Effector memory CD8-positive, alpha-beta T cell (primary cell): ENCODE results near the gene ZNF669.

Experiments
- ATAC-seq: fragments of 150-1000 bp; cut with Tn5 transposase; replicated peaks from 2 replicates; pipeline ENCODE4 v1.10.0; 2021; ENCODE audit warnings: mild to moderate bottlenecking, moderate library complexity
- DNase-seq, 3 experiments: peaks; one replicate each; pipeline ENCODE4 v3.0.0; 2021
- H3K27ac Mint-ChIP-seq, 2 donors: one replicate each; pipeline ENCODE4 v1.8.0; 2022; ENCODE audit warnings: mild to moderate bottlenecking in 2 of 2, mixed read lengths in 2 of 2, moderate library complexity in 2 of 2
- H3K27me3 Mint-ChIP-seq, 2 donors: one replicate each; pipeline ENCODE4 v1.8.0; 2022; ENCODE audit warnings: mixed read lengths in 2 of 2
- H3K36me3 Mint-ChIP-seq: one replicate; pipeline ENCODE4 v1.8.0; 2022; ENCODE audit warnings: mild to moderate bottlenecking, moderate library complexity, mixed read lengths; ENCODE audit not compliant: insufficient read depth
- H3K4me1 Mint-ChIP-seq, 2 donors: one replicate each; pipeline ENCODE4 v1.8.0; 2022; ENCODE audit warnings: low read depth in 2 of 2, mixed read lengths in 2 of 2
- H3K4me3 Mint-ChIP-seq, 2 donors: one replicate each; pipeline ENCODE4 v1.8.0; 2022; ENCODE audit warnings: mild to moderate bottlenecking in 2 of 2, mixed read lengths in 2 of 2, moderate library complexity in 2 of 2
- H3K9me3 Mint-ChIP-seq, 2 donors: one replicate each; pipeline ENCODE4 v1.8.0; 2022; ENCODE audit warnings: mixed read lengths in 2 of 2

Gene ZNF669

GRCh38 chr1:247118946-247119446 lies 14.8 kb upstream of the ZNF669 start:
- Mint-ChIP-seq H3K4me3 (no peak overlapping the region), H3K36me3 (no peaks in the 10 kb centered on the region), H3K27ac (no peak overlapping the region), H3K27me3 (peaks cover 0 to 13% of the 10 kb centered on the region in 2 donors), H3K9me3 (no peaks in the 10 kb centered on the region), H3K4me1 (peaks cover 3% of the 10 kb centered on the region in 2 donors)
- no peak for ATAC-seq
- DNase-seq = no peak

DNA sequence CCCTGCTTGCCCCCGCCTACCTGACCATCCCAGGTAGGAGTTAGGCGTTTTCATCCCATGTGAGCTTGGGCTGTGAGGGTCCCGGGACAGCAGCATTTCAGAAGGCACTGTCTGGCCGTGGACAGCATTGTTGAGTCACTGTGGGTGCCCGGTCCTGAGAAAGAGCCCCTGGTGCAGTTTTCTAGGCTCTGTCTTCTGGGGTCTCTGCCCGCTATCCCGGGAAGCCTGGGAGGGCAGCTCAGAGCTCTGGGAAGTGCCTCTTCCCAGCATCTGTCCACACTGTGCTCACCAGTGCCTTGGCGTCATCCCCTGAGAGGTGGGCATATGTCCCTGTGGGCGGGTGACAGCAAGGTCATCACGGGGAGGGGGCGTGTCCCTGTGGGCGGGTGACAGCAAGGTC lies 11.4 kb upstream of the ZNF669 start:
- no peak overlapping the region for H3K27ac Mint-ChIP-seq
- H3K4me1 Mint-ChIP-seq = peaks cover 8 to 10% of the 10 kb centered on the region in 2 donors
- no peak for DNase-seq
- H3K9me3 Mint-ChIP-seq = no peaks in the 10 kb centered on the region
- peaks cover 16 to 37% of the 10 kb centered on the region in 2 donors for H3K27me3 Mint-ChIP-seq
- no peak for ATAC-seq
- no peaks in the 10 kb centered on the region for H3K36me3 Mint-ChIP-seq
- no peak overlapping the region for H3K4me3 Mint-ChIP-seq

DNA sequence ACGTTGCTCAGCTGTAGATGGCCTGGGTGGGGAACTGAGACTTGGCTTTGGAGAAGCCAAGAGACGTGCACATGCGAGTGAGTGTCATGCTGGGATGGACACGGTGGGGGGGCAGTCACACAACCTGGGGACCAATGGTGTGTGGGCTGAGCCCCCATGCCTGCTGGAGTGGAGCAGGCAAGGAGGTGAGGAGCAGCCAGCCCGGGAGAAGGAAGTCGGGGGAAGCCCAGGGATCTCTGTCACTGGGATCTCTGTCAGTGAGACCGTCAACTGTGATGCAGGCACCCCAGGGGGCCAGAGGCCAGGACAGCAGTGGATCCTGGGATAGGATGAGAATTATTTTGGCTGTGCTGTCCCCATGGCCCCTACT lies 11.0 kb upstream of the ZNF669 start:
- Mint-ChIP-seq H3K4me3 (no peak overlapping the region), H3K27ac (no peak overlapping the region), H3K36me3 (no peaks in the 10 kb centered on the region), H3K27me3 (peaks cover 18 to 41% of the 10 kb centered on the region in 2 donors), H3K4me1 (peaks cover 8 to 11% of the 10 kb centered on the region in 2 donors), H3K9me3 (no peaks in the 10 kb centered on the region)
- no peak for DNase-seq
- no peak for ATAC-seq

GRCh38 chr1:247114351-247115140 lies 10.4 kb upstream of the ZNF669 start:
- no peak for DNase-seq
- peaks cover 8 to 11% of the 10 kb centered on the region in 2 donors for H3K4me1 Mint-ChIP-seq
- peaks cover 24 to 47% of the 10 kb centered on the region in 2 donors for H3K27me3 Mint-ChIP-seq
- no peaks in the 10 kb centered on the region for H3K9me3 Mint-ChIP-seq
- H3K27ac Mint-ChIP-seq = no peak overlapping the region
- no peak overlapping the region for H3K4me3 Mint-ChIP-seq
- no peak for ATAC-seq
- H3K36me3 Mint-ChIP-seq = no peaks in the 10 kb centered on the region

GRCh38 chr1:247113733-247114271 lies 9.6 kb upstream of the ZNF669 start:
- no peaks in the 10 kb centered on the region for H3K36me3 Mint-ChIP-seq

GRCh38 chr1:247113094-247113497 lies 8.9 kb upstream of the ZNF669 start:
- no peaks in the 10 kb centered on the region for H3K36me3 Mint-ChIP-seq
- no peak for ATAC-seq
- H3K4me3 Mint-ChIP-seq = peak overlapping the region; percentile 18 to 46
- H3K9me3 Mint-ChIP-seq = no peaks in the 10 kb centered on the region
- no peak for DNase-seq
- peaks cover 8 to 11% of the 10 kb centered on the region in 2 donors for H3K4me1 Mint-ChIP-seq
- no peak overlapping the region for H3K27ac Mint-ChIP-seq
- peaks cover 38 to 61% of the 10 kb centered on the region in 2 donors for H3K27me3 Mint-ChIP-seq

More at GRCh38 chr1:247113733-247114271, 9.6 kb upstream of the ZNF669 start:
- H3K4me1 Mint-ChIP-seq = peaks cover 8 to 11% of the 10 kb centered on the region in 2 donors
- no peak overlapping the region for H3K27ac Mint-ChIP-seq
- H3K9me3 Mint-ChIP-seq = no peaks in the 10 kb centered on the region
- no peak overlapping the region for H3K4me3 Mint-ChIP-seq
- ATAC-seq (no peak), DNase-seq (no peak)
- peaks cover 31 to 54% of the 10 kb centered on the region in 2 donors for H3K27me3 Mint-ChIP-seq

GRCh38 chr1:247112479-247112781 lies 8.3 kb upstream of the ZNF669 start:
- Mint-ChIP-seq H3K4me1 (peaks cover 8 to 11% of the 10 kb centered on the region in 2 donors), H3K4me3 (peak overlapping the region; percentile 18 to 46), H3K9me3 (no peaks in the 10 kb centered on the region), H3K27ac (no peak overlapping the region), H3K27me3 (peaks cover 45 to 68% of the 10 kb centered on the region in 2 donors), H3K36me3 (no peaks in the 10 kb centered on the region)
- DNase-seq (no peak), ATAC-seq (no peak)

DNA sequence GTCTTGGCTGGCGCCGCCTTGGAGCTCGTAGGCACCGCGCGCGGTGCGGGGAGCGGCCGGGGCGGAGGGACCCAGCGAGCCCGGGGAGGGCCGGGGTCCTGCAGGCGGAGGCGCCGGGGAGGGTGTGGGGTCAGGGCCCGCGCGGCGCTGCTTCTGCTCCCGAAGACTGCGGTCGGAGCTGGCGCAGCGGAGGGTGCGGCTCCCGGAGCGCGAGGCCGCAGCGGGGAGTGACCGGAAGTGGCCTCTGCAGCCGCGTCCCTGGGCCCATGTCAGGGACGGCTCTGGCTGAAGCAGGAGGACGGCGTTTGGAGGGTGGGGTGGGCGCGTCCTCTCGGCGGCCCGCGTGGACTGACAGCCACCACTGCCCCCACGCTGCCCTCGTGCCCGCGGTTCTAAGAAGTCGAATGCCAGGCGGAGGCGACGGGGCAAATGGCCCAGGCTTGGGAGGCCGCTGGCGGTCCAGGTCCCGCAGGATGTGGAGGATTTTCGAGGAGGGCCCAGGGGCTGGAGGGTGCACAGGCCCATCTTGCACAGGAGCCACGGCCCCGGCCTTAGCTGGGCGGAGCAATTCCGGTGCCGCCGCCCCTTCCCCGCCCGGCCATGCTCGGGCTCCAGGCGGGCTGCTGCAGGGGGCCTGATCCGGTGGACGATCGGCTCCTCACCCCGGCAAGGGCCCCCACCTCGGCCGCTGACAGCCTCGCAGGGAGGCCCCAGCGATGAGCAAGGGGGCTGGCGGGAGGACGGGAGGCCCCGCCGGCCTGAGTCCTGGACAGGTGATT lies 7.7 kb upstream of the ZNF669 start:
- H3K4me3 Mint-ChIP-seq = peak overlapping the region; percentile 35 to 56
- H3K36me3 Mint-ChIP-seq = no peaks in the 10 kb centered on the region
- no peaks in the 10 kb centered on the region for H3K9me3 Mint-ChIP-seq

DNA sequence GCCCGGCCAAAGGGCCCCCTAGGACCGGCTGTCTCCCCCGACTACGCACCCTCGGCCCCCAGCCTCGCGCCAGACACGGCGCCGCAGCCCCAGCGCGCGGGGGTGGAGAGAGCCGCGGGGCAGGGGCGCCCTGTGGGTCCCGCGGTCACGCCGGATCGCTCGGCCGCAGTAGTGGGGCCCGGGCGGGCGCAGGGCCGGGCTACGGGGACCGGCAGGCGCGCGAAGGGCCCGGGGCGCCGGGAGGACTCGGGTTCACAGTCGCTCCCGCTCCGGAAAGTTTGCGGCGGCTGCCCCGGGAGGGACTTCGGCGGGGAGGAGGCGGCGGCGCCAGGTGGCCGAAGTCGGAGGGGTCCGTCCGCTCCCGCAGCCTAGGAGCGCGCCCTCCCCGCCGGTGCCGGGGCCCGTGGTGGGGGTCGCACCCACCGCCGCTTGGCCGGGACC lies 7.1 kb upstream of the ZNF669 start:
- peaks cover 8 to 11% of the 10 kb centered on the region in 2 donors for H3K4me1 Mint-ChIP-seq
- peak; percentile 53 for ATAC-seq

More for the DNA sequence above, 7.7 kb upstream of the ZNF669 start:
- Mint-ChIP-seq H3K4me1 (peaks cover 8 to 11% of the 10 kb centered on the region in 2 donors), H3K27ac (no peak overlapping the region), H3K27me3 (peaks cover 50 to 74% of the 10 kb centered on the region in 2 donors)
- DNase-seq = no peak
- ATAC-seq = peak; percentile 37

DNA sequence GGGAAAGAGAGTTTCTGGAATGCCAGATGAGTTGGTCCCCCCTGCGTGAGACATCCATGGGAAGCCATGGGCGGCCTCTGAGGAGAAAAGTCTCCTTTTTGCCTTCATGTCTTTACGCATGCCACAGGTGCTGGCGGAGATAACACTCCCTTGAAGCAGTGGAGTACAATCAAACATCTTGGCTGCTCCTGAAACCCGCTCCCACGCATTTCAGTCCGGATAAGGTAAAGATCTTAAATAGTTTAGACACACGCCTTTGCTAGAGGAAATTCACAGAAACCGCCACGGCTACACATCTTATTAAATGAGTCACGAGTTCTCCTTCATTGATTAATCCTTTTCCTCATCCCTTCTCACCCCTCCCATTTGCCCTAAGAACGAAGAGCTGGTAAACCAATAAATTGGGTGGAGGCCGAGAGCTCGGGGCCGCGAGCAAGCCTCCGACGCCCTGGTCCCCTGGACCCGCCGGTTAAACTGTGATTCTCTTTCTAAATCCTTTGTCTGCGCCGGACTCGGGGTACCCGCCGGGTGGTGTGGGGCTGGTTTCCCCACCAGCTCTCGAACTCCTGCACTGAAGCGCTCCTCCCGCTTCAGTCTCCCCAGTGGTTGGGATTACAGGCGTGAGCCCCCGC lies 6.6 kb upstream of the ZNF669 start:
- peak; percentile 40 for ATAC-seq
- Mint-ChIP-seq H3K4me3 (peak overlapping the region; percentile 67 to 71), H3K27me3 (peaks cover 50 to 84% of the 10 kb centered on the region in 2 donors), H3K4me1 (peaks cover 8 to 11% of the 10 kb centered on the region in 2 donors), H3K27ac (no peak overlapping the region), H3K36me3 (no peaks in the 10 kb centered on the region), H3K9me3 (no peaks in the 10 kb centered on the region)
- DNase-seq = no peak

More for the DNA sequence above, 7.1 kb upstream of the ZNF669 start:
- H3K36me3 Mint-ChIP-seq = no peaks in the 10 kb centered on the region
- no peak for DNase-seq
- no peaks in the 10 kb centered on the region for H3K9me3 Mint-ChIP-seq
- H3K27me3 Mint-ChIP-seq = peaks cover 50 to 80% of the 10 kb centered on the region in 2 donors
- no peak overlapping the region for H3K27ac Mint-ChIP-seq
- H3K4me3 Mint-ChIP-seq = peak overlapping the region; percentile 67 to 71

GRCh38 chr1:247107694-247108093 lies 3.5 kb upstream of the ZNF669 start:
- Mint-ChIP-seq H3K9me3 (peaks cover 0 to 2% of the 10 kb centered on the region in 2 donors), H3K4me1 (peaks cover 21% of the 10 kb centered on the region in 2 donors), H3K36me3 (peaks cover 7% of the 10 kb centered on the region), H3K27me3 (peaks cover 42 to 60% of the 10 kb centered on the region in 2 donors), H3K4me3 (no peak overlapping the region), H3K27ac (no peak overlapping the region)
- ATAC-seq = no peak
- DNase-seq = no peak

DNA sequence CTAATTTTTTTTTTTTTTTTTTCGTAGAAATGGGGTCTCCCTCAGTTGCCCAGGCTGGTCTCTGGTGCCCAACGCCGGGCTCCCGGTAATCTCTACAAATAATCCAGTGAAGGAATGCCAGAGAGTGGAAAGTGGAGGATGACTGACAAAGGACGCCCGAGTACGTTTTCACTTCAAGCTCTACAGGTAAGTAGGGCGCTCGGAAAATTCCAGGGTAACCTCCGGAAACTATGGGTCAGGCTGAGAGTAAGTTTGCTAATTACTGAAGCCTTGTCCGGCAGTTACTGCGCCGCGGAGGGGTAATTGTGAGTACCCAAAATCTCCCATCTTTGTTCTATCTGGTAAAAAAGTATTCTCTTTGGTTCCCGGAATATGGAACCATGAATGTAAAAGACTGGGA lies 1.8 kb upstream of the ZNF669 start:
- DNase-seq (no peak), ATAC-seq (no peak)
- Mint-ChIP-seq H3K4me3 (no peak overlapping the region), H3K27ac (no peak overlapping the region), H3K9me3 (peaks cover 0 to 5% of the 10 kb centered on the region in 2 donors), H3K27me3 (peaks cover 38 to 51% of the 10 kb centered on the region in 2 donors), H3K36me3 (peaks cover 22% of the 10 kb centered on the region), H3K4me1 (peaks cover 19 to 20% of the 10 kb centered on the region in 2 donors)

DNA sequence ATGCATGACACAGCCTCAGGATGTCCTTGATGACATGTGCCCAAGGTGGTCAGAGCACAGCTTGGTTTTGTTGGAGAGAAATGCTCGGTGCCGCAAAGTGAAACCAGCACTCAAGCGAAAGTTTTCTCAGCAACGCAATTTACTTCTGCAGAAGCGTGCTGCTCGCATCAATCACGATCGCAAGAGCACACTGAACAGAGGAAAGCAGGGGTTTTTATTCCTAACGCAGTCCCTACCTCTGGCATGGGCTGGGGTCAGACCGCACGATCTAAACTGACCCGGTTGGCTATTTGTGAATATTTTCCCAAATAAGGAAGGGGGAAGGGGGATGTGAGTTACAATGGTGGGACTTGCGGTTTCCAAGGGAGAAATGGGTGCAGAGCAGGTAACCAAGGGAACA lies 809 bp upstream of the ZNF669 start:
- Mint-ChIP-seq H3K27ac (no peak overlapping the region), H3K9me3 (peaks cover 0 to 10% of the 10 kb centered on the region in 2 donors)

More for the DNA sequence above, 809 bp upstream of the ZNF669 start:
- no peak for DNase-seq
- Mint-ChIP-seq H3K27me3 (peaks cover 30 to 41% of the 10 kb centered on the region in 2 donors), H3K4me1 (peaks cover 13 to 16% of the 10 kb centered on the region in 2 donors), H3K36me3 (peaks cover 32% of the 10 kb centered on the region), H3K4me3 (peak overlapping the region in 1 of 2 donors; percentile 92)
- ATAC-seq = no peak
